GM21526 (cell line): ENCODE results near the gene CEBPG.

Experiments used
- ATAC-seq: cut with Tn5 transposase; IDR thresholded peaks from one replicate; pipeline ENCODE4 v1.9.1; 2021; ENCODE audit warnings: moderate library complexity; ENCODE audit not compliant: unreplicated experiment, low FRiP score

Gene CEBPG

DNA sequence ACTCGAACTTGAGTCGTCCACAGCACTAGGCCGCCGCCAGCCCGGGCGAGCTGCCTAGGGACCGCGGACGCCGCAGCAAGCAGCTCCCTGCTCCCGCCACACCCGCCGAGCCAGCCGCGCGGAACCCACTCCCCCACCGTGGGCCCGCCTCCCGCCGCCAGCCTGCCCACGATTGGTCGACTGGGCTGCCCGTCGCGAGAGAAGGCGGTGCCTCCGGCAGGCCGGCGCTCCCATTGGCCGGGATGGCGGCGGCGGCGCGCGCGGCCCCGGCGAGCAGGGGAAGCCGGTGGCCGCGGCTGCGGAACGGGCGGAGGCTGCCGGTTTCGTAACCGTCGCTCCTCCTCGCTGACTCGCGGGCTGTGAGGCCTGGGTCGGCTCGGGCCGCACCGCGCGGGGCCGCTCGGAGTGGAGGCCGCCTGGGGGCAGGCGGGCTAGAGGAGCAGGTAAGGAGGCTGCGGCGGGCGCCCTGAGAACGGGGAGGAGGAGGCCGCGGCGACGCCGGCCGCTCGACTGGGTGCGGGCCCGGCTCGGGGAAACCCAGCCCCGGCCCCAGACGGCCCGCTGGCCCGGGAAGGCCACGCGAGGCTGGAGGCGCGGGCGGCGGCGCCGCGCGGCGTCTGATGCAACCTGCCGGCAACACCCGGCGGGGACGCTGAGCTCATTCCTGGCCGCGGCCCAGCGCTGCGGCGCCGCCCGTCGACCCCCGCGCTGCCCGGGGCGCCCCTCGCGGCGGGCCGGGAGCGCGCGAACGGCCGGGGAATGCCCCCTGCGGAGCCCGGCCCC lies at the start of gene CEBPG:
Gene CEBPG (plus strand): TSS at position 257 of the 783 bp plus-strand sequence. CDS start 5,531 bp downstream, outside the sequence.
- ATAC-seq = peak; percentile 88

DNA sequence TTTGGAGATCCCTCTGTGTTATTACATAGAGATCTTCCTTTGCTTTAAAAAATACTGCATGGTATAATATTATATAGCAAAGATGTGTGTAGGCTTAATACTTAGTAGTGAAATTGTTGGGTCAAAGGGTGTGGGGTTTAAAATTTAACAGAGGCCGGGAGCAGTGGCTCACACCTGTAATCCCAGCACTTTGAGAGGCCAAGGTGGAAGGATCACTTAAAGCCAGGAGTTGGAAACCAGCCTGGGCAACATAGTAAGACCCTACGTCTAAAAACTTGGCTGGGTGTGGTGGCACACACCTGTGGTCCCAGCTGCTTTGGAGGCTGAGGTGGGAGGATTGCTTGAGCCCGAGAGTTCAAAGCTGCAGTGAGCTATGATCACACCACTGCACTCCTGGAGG lies 48.9 kb upstream of the CEBPG start:
- ATAC-seq = no peak

DNA sequence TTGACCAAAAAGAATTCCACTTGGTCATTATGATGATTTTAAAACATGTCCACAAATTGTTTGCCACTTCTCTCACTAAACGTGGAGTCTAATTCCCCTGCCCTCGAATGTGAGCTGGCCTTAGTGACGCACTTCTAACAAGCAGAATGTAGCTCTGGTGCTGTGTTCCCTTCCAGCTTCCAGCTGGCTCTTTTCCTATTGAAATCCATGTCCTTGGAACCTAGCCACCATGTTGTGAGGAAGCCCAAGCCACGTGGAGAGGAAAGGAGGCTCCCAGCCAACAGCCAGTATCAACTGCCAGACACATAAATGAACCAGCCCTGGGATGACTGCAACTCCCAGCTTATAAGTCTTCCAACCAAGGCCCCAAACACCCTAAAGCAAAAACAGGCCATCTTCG lies 47.6 kb upstream of the CEBPG start:
- ATAC-seq = no peak

DNA sequence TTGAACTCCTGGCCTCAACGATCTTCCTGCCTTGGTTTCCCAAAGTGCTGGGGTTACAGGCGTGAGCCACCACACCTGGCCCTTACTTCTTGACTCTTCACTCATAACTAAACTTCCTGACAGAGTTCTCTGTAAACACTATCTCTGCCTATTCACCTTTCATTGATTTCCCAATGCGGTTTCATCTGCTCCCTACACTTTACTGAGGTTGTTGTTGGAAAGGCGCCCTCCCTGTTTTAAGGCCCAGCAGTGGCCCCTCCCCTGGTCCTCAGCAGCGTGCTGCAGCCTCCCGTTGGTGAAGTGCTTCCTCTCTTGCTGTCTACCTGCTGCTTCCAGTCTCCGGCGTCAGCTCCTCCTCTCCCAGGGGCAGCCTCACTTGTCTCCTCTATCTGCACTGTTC lies 44.4 kb upstream of the CEBPG start:
- no peak for ATAC-seq

DNA sequence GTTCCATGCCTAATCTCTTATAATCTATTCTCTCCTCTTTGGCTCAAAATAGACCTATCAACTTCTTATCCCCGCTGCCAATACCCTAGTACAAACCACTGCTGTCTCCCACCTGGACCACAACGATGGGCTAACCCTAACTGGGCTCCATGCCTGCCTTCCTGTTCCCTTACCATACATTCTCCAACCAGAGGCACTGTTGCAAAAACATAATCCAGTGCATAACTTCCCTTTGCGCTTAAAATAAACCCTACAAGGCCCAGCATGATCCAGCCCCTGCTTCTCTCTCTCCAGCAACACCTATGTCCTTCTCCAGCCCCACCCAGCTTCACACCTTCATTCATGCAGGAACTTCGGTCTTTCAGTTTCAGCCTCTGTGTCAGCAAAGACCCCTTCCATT lies 43.8 kb upstream of the CEBPG start:
- ATAC-seq = no peak

DNA sequence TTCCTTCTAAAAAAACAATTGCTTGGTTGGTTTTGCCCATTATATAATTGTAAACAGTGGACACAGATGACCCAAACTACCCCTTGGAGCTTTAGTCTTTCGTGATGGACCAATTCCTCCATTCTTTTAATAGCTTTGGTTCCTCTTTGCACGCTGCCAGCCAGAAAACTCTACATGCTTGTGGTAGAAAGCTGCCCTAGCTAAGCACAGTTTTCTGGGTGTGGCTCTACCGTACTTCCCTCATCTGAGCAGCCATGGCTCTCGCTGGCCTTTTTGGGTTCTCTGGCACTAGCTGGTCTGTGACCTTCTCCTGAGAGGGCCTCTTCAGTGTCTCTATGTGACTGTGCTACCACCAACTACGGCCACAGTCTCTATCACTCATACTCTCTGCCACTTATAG lies 41.3 kb upstream of the CEBPG start:
- ATAC-seq = no peak

DNA sequence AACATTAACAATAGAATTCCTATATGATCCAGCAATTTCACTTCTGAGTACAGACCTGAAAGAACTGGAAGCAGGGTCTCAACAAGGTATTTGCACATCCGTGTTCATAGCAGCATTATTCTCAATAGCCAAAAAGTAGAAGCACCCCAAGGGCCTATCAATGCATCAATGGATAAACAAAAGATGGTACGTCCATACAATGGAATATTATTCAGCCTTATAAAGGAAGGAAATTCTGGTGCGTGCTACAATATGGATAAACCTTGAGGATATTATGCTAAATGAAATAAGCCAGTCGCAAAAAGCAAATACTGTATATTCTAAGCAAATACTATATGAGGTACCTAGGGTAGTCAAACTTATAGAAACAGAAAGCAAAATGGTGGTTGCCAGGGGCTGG lies 40.4 kb upstream of the CEBPG start:
- ATAC-seq = no peak

DNA sequence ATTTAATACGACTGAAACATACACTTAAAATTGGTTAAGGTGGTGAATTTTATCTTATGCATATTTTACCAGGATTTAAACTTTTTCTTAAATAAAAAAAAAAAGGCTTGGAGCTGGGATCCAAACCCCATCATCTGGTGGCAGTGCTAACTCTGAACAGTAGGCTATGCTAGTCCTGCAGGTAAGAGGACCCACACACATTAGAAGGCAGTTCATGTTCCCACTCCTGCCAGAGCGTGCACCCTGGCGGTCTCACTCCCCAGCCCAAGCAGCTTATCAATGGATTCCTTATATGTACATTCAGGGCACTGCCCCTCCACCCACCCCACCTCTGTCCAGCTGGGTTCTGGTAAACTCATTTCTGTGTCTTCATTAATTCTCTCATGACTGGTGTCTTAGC lies 39.9 kb upstream of the CEBPG start:
- ATAC-seq = no peak

DNA sequence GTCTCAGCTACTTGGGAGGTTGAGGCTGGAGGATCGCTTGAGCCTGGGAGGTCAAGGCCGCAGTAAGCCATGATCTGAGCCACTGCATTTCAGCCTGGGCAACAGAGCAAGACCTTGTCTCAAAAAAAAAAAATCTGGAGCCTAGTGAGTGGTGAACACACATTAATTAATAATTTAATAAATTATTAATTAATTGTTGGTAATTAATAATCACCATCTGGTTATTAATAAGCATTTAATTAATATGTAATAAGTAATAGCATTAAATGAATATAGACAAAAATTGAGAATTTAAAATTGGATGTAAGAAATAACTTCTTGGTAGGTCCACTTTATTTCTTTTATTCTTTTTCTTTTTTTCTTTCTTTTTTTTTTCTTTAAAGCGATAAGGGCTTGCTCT lies 39.2 kb upstream of the CEBPG start:
- ATAC-seq = no peak

DNA sequence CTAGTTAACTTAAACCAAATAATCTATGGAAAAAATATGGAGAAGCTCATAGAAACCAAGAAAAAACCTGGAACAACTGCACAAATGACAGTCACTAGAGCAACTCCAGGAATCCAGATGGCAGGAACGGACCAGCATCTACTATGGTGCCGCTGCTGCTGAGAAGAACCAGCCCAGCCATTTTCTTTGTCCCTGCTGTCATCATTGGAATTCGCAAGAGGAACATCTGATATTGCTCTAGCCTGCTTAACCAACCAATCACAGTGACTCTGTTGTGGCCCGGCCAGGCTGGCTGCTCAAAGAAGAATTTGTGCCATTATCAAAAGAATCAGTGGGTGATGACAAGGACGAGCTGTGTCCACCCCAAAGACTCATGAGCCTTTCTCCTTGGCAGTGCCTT lies 38.1 kb upstream of the CEBPG start:
- no peak for ATAC-seq

DNA sequence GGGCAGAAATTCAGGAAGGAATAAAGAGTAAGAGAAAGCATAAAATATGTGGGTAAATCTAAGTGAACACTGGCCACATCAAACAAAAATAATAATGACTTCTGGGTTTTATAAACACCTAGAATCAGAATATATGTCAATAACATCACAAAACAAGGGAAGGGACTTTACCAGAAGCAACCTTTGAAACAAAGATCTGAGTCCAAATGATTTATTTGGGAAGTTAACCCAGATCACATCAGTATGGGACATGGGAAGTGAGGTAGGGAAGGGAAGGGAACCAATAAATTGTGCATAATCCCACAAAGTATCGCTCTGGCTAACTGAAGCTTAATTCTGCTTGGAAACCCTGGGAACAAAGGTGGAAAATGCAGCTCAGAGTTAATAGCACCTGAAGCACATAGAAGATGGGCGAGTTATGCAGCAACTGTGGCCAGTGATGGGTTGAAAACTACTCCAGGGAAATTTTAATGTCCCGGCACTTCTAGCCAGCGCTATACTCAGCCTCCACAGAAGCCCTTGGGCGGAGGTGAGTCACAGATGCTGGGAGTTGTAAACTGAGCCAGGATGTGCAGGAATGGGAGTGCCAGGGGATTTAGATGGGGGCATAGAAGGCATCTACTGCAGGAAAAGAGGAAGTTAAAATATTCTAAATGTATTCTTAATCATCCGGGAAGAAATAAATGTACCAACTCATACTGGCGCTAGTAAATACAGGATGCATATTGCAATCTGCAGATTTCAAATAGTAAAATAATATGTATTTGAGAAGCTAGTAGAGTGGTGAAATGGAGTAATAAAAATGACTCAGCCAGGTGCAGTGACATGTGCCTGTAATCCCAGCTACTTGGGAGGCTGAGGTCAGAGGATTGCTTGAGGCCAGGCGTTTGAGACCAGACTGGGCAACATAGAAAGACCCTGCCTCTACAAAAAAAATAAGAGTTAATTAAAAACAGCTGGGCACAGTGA lies 34.2 kb upstream of the CEBPG start:
- no peak for ATAC-seq

DNA sequence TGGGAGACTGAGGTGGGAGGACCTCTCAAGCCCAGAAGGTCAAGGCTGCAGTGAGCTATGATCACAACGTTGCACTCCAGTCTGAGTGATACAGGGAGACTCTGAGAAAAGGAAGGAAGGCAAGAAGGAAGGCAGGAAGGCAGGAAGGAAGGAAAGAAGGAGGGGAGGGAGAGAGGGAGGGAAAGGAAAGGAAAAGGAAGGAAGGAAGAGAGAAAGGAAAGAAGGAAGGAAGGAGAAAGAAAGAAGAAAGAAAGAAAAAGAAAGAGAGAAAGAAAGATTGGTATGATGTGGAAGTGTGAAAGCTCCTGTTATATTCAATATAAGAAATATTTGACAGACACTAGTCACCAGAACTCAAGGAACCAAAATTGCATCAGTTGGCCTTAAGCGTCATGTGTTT lies 32.5 kb upstream of the CEBPG start:
- ATAC-seq = no peak

DNA sequence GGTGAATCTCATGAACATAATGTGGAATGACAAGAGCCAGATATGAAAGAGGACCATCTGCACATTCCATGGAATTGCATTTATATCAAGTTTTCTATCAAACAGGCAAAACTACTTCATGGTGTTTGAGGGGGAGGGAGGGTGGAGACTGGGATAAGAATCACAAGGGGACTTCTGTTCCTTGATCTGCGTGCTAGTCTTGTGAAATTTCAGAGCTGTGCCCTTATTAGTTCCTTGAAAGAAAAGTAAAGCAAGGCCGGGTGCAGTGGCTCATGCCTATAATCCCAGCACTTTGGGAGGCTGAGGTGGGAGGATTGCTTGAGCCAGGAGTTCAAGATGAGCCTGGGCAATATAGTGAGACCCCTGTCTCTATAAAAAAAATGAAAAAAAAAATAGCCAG lies 30.2 kb upstream of the CEBPG start:
- no peak for ATAC-seq

DNA sequence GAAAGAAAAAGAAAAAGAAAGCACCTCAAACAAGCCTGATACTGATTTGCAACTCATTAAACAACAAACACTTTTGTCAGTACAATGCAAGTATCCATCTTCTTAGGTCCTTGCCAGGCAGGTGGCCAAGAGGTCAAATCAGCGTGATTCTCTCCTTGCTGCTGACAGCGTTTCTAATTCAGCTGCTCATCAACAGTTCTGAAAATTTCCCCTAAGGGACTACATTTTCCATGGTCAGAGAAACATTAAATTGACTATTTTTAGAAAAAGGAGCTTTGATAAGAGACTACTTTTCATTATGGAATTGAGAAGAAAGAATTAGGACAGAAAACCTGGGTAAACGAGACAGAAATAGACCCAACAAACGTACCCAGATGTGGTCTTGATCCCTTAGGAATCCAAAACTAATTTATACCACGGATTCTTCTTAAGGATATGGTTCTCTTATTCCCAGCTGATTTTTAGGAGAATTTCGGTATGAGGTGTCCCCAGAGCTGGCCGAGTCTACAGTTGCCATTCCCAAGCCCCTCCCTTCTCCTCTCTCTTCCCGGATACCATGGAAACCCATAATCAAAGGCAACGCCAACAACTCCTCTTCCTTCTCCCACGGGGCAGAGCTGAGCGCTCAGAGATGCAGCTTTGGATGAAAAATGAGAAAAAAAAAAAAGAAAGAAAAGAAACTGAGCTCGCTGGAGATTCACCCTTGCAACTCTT lies 29.5 kb upstream of the CEBPG start:
- ATAC-seq = no peak

DNA sequence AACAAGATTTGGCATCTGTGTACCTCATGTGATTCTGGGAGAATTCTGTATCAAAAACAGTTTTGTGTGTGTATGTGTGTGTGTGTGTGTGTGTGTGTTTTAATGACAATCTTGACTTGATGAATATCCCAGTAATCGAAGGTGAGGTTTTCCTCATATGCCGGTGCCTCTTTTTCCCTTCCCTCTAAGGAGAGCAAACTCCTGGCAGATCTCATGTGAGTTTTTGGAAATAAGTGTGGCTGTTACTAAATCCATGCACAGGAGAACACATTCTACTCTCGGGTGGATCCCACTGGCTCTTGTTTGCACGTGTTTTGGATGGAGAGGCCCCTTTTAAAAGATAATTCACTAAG lies 29.0 kb upstream of the CEBPG start:
- ATAC-seq = no peak

DNA sequence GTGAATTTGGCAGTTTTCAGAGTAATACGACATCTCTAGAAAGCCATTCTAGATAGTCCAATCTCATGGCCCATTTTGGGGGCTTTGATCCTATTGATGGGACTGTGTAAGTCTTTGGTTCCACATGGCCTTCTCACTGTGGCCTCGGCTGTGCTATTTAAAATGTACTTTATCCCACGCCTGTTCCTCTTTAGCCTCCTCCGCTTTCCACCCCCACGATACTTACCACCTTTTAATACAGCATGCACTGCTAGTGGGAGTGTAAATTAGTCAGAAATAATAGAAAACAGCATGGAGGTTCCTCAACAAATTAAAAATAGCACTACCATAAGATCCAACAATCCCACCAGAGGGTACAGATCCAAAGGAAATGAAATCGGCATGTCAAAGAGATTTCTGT lies 28.3 kb upstream of the CEBPG start:
- no peak for ATAC-seq

DNA sequence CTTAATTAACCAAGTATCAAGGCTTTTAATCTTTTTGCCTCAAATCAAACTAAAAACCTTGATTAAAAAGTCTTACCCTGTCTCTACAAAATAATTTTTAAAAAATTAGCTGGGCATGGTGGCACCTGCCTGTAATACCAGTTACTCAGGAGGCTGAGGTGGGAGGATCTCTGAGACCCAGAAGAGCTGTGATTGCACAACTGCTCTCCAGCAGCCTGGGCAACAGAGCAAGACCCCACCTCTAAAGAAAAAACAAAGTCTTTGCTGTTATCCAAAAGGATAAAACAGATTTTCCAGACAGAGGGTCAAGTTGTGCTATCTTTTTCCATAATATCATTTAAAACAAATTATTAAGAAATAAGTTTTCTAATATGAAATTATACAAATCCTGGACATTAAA lies 26.8 kb upstream of the CEBPG start:
- ATAC-seq = no peak

DNA sequence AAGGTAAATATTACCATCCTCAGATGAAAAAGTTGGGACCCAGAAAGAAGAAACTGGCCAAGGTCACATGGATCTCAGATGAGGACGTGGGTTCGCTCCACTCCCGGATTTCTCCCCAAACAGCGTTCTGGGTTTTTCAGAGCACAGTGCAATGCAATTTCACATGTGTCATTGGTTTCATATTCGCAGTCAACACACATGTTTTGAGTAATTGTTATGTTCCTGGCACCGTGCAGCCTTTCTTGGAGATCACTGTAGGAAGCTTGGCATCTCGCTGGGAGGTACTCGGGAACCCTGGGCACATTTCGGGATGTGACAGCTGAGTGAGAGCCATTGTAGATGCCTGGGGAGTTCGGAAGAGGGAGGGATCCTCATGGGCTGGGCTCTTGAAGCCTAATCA lies 26.2 kb upstream of the CEBPG start:
- ATAC-seq = no peak

DNA sequence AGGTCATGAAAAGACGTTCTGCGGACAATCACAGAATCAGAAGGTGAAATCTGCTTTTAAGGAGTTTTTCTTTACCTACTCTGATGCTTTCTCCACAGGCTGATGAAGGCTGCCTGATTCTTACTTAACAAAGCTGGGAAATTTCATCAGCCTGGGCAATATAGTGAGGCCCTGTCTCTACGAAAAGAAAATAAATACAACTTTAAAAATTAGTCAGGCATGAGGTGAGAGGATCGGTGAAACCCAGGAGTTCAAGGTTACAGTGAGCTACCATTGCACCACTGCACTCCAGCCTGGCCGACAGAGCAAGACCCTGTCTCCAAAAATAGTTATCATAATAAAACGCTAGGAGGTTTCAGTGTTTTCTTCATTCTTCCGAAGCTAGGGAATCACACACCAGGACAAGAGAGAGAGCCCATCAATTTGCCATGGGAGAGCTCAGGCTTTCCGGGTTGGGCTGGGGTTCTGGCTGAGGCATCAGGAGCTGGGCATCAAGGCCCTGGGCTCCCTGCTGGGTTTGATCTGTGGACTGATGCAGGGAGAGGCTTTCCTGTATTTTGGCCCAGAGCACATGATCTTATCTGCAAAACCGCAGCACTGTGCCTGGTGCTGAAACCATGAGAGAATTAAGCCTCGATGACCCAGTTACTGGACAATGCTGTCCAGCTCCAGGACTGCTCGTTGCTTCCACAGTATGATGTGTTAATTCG lies 25.1 kb upstream of the CEBPG start:
- ATAC-seq = no peak
